T1000 (cell line): Measurements from ENCODE around the gene PHC2.

ENCODE experiments used
- DNase-seq: peaks from one replicate; lab custom pipeline; 2025; ENCODE audit warnings: mixed read lengths; lab: John Stamatoyannopoulos, UW

PHC2 gene

DNA sequence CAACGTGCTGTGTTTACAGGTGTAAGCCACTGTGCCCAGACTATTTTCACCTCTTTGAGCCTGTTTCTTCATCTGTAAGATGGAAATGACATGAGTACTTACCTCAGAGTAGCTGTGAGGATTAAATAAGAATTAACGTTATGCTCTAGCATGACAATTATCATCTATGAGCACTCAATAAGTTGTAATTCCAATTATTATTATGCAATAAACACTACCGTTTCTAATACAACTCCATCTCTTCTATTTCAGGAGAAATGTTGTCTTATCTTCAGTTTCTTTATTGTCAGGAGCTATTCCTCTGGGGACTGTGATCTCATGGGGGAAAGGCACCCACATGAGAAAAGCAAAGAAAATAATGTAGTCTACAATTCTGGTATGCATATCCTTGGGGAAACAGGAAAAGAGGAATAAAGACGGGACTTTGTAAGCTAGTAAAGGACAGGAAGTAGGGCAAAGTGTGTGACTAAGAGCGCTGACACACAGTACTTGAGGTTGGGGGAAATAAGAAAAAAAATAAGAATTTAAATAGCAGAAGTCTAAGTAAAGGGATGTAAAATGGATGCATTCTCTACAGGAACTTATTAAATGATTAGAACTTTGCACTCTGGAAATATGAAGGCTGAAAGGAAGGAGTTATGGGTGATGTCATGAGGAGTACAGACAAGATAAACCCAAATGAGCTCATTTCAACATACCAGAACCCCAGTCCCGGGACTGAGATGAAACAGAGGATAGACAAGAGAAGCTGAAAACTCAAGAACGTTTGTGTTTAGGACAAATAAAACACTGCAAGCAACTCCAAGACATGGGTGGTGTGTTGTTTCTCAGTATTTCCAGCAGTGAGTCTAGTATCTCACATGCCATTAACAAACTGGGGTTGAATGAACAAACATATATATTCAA lies 9.8 kb downstream of the PHC2 start:
- no peak for DNase-seq

DNA sequence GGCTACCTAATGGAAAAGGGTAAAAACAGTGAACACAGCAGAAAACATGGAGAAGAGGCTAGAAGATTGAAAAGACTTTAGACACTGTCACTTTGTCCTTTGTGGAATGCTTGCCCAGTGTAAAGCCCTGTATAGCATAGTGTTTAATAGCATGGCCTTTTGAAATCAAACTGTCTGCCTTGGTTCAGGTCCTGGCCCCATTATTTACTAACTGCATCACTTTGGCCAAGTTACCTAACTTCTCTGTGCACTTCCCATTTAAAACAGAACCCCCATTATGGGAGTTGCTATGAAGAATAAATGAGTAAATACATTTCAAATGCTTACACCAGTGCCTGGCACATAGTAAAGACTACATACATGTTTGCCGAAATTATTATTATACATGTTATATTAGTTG lies 12.1 kb downstream of the PHC2 start:
- DNase-seq = no peak

DNA sequence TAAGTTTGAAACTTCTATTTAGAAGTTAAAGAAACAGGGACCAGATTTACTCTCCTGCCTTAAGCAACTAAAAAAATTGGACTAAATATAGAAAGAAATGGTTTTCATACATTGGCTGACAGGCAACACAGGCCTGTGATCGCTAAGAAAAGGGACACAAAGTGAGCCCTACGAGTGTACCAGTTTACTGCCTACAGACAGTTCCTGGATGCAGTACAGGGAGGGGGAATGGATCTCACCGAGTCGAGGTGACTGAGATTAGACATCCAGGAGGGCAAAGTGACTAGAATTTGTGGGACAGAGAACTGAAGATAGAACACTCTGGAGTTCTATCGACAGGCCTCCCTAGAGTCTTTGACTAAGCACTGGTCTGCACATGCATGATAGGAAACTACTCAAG lies 16.0 kb downstream of the PHC2 start:
- DNase-seq = no peak

DNA sequence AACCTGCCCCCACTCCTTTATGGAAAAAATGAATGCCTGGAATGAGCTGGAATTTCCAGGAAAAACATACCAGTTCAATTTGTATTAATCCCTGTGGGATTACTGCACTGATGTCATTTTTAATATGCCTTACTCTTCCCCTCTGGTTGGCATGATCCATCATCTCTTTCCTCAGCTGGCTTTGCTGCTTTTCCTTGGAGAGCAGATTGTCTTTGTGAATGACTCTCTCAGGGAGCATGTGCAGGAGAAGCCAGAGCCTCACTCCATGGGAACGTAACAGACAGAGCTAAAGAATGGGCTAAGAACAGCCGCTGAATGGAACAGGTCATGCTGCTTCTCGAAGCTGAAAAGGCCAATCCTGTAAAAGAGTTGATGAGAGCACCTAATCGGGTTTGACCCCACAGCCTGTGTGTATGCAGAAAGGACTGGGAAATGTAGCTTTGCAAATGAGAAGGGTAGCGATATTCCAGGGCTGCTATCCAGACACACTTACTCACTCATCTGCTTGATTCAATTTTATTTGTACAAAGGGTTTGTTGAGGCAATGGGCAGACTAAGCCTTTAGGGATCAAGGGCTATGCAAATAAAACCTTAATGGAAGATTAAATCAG lies 20.7 kb downstream of the PHC2 start:
- DNase-seq = peak; percentile 77

DNA sequence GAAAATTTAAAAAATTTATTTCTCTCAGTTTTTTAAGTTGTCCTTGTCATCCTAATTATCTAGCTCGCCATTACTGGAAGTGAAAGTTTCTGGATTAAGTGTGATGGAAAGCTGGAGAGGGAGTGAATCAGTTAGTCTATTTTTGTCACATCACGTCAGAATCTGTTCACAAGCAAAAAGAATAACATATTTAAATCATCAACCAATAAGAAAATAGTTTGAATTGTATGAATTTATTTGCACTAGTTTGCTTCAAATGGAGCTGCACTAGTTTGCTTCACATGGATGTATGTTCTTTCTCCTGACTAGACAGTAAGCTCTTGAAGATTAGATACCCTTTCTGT lies 22.8 kb downstream of the PHC2 start:
- no peak for DNase-seq

DNA sequence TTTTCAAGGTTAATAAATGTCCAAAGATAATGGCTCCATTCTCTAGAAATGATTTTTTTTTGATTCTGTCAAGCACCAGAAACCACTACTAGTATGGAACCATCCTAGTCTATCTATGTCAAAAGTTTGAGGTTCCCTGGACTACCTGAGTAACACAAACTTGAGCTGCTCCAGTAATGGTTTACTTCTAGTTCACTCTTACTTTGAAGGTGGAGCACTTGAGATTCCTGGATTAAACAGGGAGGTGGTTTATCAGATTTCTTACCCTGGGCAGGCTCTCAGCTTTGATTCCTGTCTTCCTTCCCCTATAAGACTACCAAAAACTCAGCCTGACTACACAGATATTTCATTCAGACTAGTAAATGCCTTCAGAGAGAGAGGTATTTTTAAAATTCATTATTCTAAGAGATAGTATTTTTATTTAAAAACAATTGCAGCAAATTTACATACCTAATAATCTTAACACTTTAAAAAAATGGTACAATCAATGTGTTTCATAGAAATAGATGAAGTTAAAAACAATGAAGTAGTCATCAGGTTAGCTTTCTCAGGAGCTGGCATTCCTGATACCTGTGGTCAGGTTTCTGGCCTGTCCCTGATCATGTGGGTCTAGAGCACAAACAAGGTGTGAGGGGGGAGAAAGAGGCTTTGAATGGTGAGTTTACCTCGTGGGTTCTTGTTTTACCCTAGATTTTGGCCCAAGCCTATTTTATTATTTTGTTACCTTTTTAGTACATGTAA lies 23.4 kb downstream of the PHC2 start:
- no peak for DNase-seq

DNA sequence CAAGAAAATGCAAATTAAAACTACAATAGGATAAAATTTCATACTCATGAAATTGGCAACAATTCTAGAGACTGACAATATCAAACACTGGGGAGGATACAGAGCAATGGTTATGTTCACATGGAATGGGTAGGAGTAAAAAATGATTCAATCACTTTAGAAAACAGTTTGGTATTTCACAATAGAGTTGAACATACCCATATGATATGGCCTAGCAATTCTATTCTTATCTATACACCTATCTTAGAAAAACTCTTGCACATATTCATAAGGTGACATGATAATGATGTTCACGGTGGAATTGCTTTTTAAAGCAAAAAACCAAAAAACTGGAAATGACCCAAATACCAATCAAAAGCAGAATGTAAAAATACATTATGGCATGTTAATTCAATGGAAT lies 28.7 kb downstream of the PHC2 start:
- DNase-seq = no peak

DNA sequence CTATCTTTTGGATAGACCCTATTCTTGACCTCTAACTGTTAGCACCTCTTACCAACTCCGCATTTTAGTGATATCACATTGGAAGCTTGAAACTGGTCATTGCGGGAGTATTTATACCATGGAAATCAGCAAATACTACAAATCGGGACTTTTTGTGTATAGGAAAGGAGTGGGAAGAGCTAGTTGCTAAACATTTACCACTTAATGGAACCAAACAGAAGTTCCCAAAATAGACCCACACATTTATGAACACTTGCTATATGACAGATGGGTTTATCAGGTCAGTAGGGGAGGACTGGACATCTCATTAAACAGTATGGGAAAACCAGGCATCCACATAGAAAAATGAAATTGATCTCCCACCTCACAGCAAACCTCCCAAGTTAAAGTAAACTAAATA lies 29.4 kb downstream of the PHC2 start:
- DNase-seq = no peak

DNA sequence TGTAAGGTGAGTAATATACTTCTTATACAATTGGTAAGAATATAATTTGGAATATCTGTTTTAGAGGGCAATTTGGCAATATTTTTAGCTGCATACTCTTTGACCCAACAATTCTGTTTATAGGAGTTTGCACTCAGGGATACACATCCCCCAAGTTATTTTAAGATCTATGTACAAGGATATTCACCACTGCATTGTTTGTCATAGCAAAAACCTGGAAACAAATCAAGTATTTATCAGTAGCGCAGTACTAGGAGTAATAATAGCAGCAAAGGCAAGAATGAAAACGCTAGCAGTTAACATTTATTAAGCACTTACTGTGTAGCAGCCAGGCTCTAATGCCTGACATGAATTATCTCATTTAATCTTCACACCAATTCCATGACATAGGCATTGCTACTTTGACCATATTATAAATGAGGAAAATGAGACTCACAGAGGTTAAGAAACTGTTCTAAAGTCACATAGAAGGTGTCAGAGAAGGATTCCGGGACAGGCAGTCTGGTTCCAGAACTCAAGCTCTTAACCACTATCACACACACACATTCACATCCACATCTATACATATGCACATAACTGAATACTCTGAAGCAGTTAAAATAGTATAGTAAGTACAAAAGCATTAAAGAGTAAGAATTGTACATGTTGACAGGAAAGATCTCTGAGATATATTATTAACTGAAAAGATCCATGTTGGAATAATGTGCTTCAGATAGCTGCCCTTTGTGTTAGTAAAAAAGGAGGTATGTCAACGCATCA lies 30.6 kb downstream of the PHC2 start:
- DNase-seq = no peak

DNA sequence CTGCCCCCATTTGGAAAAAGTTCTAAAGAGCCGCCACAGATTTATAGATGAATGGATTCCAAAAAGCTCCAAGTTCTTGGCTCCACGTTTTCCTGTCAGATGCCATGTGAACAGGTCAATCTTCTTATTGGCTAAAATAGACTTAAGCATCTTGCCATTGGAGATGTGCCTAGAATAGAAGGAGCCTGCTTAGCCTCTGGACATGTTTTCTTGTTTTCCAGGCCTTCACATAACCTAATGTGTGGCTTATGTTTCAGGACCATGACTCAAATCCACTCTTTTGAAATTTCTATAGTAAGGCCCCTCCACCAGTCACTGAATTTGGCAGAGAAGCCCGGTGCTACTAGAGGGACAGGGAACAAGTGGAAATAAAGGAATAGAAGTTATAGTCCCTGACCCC lies 31.5 kb downstream of the PHC2 start:
- DNase-seq = no peak

DNA sequence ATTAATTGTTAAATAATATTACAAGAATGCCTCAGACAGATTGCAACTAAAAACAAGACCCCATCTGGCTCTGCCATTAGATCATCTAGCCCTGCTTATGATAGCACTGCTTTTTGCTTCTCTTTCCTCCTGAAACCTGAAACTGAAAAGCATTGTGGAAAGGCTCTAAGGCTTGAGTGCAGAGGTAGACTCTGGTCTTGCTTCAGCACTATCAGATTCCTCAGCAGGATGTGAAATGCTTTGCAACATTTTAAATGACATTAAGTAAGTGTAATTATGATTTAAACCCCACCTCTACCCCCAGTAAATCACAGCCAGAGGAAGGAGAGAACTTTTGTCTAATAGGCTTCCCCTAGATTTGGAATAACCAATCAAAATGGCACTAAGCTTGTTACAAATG lies 32.9 kb downstream of the PHC2 start:
- DNase-seq = no peak

DNA sequence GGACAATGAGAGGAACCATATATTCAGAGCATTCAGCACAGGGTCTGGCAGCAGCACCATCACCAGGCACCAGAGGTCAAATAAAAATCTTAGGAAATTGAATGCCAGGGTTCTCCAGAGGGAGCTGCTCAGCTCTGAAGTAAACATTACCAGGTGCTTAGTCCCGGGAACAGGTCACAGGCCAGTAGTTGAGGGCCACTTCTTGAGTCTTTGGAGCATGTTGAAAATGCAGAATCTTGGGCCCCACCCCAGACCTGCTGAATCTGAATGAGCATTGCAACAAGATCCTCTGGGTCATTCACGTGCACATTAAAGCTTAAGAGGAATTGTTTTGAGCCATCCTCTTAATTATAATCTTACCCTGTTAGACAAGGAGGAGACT lies 33.8 kb downstream of the PHC2 start:
- DNase-seq = no peak

DNA sequence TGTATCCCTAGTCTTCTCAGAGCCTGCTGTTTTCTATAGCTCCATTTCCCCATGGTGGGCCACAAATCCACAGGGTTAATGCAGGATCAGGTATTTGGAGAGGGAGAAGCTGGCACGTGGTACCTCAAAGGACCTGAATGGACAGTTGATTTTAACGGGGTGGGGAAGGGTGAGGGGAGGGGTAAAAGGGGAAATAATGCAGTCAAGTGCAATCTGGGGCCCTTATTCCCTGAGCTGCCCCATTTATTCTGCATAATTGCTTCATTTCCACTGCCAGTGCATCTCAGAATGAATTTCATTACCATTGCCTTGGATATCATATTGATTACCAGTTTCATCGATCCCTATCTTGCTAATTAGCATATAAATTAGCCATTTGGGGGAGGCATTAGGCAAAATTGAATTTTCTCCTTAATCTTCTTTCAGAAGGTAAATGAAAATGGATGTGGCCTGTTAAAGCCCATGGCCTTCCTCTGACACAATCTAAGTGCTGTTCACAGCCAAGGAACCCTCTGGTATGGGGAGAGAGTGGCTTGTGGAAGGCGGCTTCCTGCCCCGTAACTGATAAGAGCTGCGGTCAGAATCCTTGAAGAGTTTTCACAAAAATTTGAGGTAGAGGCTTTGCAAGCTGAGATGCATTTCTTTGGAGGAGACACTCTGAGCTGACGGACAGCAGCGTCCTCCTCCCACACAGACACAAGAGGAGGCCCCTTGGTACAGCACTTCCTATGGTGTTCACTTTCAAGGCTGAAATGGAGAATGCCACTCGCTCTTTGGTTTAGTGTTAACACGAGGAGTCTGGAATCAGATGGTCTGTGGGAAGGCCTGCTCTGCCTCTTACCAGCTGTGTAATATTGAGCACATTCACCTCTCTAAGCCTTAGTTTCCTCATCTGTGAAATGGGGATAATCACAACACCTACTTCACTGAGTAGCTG lies 34.4 kb downstream of the PHC2 start:
- DNase-seq = no peak

DNA sequence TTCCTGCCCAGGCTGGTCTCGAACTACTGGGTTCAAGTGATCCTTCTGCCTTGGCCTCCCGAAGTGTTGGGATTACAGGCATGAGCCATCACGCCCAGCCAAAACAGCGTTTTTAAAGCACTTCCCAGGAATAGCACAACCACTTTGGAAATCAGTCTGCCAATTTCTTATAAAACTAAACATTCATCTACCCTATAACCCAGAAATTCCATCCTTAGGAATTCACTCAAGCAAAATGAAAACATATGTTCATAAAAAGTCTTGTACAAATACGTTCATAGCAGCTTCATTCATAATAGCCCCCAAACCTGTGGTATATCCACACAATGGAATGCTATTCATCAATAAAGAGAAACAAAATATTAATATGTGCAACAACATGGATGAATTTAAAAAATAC lies 36.1 kb downstream of the PHC2 start:
- no peak for DNase-seq

DNA sequence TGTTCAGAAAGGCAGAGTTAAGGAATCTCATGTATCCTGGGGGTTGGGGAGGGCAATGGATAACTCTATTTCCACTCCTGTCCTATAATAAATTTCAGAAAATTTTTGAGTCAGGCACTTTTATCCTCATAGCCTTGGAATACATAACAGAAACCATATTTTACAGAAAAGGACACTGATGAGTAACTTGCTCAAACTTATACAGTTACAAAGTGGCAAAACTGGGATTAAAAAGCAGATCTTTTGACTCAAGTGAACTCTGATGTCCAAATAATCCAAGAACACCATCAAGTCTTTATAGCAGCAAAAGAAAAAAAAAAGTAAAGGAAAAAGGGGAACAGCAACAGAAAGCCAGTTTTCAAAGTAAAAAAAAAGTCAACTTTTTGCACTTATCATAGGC lies 36.9 kb downstream of the PHC2 start:
- DNase-seq = no peak

DNA sequence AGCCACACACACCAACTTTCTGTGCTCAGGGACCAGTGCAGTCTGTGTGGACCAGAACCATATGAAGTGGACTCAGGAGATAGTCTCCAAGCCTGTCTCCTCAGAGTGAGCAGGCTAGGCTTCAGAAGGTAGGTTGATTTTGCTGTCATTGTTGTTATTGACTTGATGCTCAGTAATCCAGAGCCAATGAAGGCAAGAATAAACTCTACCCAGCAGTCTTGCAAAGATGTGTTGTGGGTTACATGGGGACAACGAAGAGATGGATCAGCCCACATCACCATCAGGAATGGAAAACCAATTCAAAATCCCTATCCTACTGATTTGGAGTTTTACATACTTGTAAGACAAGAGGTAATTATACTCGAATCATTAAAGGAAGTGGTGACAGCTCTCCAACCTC lies 37.4 kb downstream of the PHC2 start:
- DNase-seq = no peak

DNA sequence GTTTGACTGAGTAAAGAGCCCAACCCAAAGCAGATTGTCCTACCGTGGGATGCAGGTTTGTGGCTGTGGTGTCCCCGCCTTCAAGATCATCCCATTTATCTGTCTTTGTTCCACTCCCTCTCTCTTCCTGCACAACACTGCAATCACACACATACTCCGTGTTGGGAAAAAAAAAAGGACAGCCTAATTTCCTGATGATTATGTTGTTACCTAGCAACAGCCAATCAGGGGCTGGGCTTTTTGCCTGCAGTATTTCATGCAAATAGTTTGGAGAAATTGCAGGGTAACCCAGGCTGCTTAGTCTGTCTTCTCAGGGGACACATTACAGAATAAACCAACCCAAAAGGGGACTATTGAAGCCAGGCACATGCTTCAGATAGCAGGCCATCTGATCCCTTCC lies 38.3 kb downstream of the PHC2 start:
- DNase-seq = no peak

DNA sequence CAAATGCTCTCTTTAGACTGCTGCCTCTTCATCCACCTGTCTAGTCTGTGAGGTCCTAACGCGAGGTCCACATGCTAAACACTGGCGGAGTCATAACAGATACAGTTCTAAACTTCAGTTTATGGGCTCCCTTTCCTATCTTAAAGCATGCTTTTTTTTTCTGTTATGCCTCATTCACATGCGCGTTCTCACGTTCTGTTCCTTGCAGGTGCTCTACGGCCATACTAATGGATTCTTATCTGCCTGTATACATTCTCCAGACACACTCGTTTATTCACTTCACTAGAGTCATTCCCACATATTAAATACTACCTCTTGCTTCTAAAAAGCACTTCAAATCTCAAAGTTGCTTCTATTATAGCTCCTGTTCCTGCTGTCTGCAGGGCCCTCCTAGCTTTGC lies 38.7 kb downstream of the PHC2 start:
- DNase-seq = no peak

DNA sequence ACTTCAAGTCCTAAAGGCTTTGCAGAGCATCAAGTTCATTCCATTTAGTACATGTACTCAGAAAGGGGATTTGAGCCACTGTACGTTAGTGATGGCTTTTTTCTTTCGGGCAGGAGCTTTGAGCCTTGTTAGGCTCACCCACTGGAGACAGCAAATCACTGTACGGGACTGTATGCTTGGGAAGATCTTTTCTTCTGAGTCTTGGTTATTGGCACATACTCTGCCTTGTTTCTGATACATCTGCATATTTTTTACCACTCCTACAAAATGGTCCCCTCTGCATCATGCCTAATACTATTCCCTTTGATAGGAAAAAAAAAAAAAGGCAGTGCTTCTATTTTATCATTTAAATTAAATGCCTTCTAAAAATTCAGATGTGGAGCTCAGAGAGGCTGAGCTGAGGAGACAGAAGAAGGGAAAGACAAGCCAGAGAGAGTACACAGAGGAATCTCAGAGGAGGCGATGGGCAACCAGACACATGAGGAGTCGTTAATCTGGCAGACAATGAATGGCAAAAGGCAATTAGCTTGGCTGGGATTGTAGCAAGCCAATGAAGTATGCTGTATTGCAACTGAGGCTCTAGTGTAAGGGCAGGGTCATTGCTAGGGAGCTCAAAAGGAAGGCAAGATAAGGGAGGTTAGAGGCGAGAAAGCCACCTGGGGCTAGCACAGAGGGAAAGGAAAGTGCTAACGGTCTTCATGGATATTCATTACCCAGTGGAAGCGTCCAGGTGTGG lies 39.4 kb downstream of the PHC2 start:
- DNase-seq = no peak

DNA sequence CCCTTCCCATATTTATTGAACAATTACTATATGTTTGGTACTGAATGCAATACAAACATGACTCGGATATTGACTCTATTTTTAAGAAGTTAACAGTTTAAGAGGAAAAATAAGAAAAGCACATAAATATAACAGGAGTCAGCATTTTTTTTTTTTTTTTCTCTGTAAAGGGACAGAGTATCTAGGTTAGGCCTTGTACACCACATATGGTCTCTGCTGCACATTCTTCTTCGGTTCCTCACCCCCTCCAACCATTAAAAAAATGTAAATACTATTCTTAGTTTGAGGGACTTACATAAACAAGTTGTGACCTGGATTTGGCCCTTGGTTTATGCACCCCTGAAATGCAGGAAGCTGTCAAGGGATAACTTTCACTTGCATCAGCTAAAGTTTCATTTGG lies 40.4 kb downstream of the PHC2 start:
- DNase-seq = no peak
